ENCODE measurements around the gene PNKD. TPM values are rescaled to one million over a fixed set of nuclear protein-coding genes. Genes with fewer than 3 reads are reported as not detected.
A peak's percentile ranks its signal among the peaks of the same experiment; 100 is the strongest.

The PNKD gene
- total and polyA plus RNA-seq, 2 of the 8 experiments (the other 6 are each of a cell fraction or from before 2014, with no cell fraction given): 43.9 to 65.4 TPM

DNA sequence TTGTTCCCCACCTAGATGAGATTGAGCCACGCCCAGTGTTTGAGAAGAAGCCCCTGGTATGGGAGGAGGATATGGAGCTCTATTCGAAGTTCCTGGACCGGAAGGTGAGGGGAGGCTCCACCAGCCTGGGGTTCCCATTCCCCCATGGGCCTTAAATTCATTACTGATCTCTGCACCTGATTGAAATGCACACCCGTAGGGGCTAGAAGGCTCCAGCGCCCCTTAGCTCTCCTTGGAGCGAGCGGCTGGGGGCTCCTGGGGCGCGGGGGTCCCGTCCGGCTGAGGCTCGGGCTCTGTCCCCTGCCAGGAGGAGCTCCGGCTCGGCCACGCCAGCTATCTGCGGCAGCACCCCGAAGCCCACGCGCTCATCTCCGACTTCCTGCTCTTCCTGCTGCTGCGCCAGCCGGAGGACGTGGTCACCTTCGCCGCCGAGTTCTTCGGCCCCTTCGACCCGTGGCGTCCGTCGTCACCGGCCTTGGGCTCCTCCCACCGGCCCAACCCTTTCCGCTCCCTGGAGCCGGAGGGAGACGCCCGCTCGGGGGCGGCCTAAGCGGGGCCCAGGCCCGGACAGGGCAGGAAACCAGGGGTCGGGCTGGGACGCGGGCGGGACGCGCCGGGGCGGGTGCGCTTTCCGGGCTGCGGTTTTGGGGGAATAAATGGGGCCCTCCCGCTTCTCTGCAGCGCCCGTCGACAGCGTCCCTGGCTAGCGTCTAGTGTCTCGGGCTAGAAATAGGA is 97.3 kb downstream of the PNKD start (continued):
- TF ChIP-seq, protein P1, sequence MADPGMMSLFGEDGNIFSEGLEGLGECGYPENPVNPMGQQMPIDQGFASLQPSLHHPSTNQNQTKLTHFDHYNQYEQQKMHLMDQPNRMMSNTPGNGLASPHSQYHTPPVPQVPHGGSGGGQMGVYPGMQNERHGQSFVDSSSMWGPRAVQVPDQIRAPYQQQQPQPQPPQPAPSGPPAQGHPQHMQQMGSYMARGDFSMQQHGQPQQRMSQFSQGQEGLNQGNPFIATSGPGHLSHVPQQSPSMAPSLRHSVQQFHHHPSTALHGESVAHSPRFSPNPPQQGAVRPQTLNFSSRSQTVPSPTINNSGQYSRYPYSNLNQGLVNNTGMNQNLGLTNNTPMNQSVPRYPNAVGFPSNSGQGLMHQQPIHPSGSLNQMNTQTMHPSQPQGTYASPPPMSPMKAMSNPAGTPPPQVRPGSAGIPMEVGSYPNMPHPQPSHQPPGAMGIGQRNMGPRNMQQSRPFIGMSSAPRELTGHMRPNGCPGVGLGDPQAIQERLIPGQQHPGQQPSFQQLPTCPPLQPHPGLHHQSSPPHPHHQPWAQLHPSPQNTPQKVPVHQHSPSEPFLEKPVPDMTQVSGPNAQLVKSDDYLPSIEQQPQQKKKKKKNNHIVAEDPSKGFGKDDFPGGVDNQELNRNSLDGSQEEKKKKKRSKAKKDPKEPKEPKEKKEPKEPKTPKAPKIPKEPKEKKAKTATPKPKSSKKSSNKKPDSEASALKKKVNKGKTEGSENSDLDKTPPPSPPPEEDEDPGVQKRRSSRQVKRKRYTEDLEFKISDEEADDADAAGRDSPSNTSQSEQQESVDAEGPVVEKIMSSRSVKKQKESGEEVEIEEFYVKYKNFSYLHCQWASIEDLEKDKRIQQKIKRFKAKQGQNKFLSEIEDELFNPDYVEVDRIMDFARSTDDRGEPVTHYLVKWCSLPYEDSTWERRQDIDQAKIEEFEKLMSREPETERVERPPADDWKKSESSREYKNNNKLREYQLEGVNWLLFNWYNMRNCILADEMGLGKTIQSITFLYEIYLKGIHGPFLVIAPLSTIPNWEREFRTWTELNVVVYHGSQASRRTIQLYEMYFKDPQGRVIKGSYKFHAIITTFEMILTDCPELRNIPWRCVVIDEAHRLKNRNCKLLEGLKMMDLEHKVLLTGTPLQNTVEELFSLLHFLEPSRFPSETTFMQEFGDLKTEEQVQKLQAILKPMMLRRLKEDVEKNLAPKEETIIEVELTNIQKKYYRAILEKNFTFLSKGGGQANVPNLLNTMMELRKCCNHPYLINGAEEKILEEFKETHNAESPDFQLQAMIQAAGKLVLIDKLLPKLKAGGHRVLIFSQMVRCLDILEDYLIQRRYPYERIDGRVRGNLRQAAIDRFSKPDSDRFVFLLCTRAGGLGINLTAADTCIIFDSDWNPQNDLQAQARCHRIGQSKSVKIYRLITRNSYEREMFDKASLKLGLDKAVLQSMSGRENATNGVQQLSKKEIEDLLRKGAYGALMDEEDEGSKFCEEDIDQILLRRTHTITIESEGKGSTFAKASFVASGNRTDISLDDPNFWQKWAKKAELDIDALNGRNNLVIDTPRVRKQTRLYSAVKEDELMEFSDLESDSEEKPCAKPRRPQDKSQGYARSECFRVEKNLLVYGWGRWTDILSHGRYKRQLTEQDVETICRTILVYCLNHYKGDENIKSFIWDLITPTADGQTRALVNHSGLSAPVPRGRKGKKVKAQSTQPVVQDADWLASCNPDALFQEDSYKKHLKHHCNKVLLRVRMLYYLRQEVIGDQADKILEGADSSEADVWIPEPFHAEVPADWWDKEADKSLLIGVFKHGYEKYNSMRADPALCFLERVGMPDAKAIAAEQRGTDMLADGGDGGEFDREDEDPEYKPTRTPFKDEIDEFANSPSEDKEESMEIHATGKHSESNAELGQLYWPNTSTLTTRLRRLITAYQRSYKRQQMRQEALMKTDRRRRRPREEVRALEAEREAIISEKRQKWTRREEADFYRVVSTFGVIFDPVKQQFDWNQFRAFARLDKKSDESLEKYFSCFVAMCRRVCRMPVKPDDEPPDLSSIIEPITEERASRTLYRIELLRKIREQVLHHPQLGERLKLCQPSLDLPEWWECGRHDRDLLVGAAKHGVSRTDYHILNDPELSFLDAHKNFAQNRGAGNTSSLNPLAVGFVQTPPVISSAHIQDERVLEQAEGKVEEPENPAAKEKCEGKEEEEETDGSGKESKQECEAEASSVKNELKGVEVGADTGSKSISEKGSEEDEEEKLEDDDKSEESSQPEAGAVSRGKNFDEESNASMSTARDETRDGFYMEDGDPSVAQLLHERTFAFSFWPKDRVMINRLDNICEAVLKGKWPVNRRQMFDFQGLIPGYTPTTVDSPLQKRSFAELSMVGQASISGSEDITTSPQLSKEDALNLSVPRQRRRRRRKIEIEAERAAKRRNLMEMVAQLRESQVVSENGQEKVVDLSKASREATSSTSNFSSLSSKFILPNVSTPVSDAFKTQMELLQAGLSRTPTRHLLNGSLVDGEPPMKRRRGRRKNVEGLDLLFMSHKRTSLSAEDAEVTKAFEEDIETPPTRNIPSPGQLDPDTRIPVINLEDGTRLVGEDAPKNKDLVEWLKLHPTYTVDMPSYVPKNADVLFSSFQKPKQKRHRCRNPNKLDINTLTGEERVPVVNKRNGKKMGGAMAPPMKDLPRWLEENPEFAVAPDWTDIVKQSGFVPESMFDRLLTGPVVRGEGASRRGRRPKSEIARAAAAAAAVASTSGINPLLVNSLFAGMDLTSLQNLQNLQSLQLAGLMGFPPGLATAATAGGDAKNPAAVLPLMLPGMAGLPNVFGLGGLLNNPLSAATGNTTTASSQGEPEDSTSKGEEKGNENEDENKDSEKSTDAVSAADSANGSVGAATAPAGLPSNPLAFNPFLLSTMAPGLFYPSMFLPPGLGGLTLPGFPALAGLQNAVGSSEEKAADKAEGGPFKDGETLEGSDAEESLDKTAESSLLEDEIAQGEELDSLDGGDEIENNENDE (IDR thresholded peaks at IDR 0.05; ENCODE audit: insufficient replicate concordance, low read length): no peak
- TF ChIP-seq JUND (IDR thresholded peaks at IDR 0.05; ENCODE audit: low read length) (no peak), HDAC6 (IDR thresholded peaks at IDR 0.05; ENCODE audit: low read depth, low read length) (no peak), GTF2F1 (IDR thresholded peaks at IDR 0.05; ENCODE audit: borderline replicate concordance, low read depth, low read length) (no peak), SP4 (IDR thresholded peaks at IDR 0.05; ENCODE audit: low read length) (0 out of 2 replicates have a peak, but pooled peaks have one; percentile 49), SAP30 (IDR thresholded peaks at IDR 0.05; ENCODE audit: insufficient read depth, insufficient replicate concordance, low read length) (no peak), TAF1 (IDR thresholded peaks at IDR 0.05; ENCODE audit: low read depth, low read length) (peak; percentile 67), NRF1 (IDR thresholded peaks at IDR 0.05; ENCODE audit: low read depth, low read length) (no peak), KDM5A (IDR thresholded peaks at IDR 0.05; ENCODE audit: low read length) (no peak), CBX5 (IDR thresholded peaks at IDR 0.05; ENCODE audit: low read depth, low read length) (no peak), SIX5 (IDR thresholded peaks at IDR 0.05; ENCODE audit: low read depth, low read length) (no peak)
